GM12872 (cell line): ENCODE results near the gene TNNI2.

Experiments used
- TF ChIP-seq, protein P1 (sequence below): IDR thresholded peaks from 3 replicates; pipeline ENCODE4 v1.5.1; 2011; ENCODE audit warnings: low read depth, mild to moderate bottlenecking, low read length, moderate library complexity; ENCODE audit not compliant: insufficient read depth

TNNI2 gene

DNA sequence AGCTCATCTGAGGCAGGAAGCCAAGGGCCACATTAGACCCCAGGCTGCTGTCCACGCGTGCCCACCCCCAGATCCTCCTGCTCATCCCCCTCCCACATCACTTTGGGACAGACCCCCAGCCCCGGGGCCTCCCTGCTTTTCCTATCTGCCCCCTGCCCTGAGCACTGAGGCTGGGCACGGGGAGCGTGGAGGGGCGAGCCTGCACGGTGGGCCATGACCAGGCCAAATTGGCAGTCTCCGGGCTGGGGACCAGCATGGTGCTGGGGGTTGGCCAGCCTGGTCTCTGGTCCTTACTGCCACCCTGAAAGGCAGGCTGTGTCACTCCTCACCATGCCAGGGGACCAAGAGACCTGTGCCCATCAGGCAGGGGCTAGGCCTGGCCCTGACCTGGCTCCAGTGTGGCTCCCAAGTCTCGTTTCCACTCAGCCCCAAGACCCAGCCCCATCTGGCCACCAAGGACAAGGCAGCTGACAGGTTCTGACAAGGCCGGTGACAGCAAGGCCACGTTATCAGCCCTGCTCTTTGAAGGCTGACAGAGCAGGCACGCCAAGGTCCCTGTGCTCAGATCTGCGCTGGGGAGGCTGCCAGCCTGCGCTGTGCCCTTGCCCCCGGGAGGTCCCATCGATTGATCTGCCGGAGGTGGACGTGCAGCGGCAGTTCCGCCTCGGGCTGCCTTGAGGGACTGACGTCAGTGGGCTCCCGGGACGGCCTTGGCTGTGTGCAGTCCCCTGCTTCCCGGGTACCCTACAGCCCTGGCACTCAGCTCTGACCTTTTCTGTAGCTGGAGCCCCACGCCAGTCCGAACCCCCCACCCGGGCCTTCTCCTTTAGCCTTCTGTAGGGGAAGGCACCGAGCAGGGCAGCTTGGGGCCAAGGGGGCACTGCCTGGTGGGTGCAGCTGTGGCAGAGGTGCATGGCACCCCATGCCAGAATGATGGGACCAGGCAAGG, 3.6 kb downstream of the TNNI2 start:
- TF ChIP-seq, protein P1, sequence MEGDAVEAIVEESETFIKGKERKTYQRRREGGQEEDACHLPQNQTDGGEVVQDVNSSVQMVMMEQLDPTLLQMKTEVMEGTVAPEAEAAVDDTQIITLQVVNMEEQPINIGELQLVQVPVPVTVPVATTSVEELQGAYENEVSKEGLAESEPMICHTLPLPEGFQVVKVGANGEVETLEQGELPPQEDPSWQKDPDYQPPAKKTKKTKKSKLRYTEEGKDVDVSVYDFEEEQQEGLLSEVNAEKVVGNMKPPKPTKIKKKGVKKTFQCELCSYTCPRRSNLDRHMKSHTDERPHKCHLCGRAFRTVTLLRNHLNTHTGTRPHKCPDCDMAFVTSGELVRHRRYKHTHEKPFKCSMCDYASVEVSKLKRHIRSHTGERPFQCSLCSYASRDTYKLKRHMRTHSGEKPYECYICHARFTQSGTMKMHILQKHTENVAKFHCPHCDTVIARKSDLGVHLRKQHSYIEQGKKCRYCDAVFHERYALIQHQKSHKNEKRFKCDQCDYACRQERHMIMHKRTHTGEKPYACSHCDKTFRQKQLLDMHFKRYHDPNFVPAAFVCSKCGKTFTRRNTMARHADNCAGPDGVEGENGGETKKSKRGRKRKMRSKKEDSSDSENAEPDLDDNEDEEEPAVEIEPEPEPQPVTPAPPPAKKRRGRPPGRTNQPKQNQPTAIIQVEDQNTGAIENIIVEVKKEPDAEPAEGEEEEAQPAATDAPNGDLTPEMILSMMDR = no peak

DNA sequence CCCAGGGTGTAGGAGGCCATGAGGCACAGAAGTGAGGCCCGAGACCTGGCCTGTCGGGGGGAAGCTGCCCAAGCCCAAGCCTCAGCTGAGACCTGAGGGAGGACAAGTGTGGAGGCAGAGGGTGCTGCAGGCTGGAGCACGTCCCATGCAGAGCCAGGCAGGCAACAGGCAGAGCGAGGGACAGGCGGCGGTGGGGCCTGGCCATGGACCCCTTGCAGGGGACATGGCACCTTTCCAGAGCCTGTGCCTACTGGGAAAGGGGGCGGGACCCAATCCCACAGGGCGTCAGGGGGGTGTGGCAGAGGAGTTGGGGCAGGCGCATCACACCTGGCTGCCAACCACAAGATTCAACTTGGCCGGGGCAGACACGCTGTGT, 4.3 kb downstream of the TNNI2 start:
- TF ChIP-seq, protein P1 = no peak

DNA sequence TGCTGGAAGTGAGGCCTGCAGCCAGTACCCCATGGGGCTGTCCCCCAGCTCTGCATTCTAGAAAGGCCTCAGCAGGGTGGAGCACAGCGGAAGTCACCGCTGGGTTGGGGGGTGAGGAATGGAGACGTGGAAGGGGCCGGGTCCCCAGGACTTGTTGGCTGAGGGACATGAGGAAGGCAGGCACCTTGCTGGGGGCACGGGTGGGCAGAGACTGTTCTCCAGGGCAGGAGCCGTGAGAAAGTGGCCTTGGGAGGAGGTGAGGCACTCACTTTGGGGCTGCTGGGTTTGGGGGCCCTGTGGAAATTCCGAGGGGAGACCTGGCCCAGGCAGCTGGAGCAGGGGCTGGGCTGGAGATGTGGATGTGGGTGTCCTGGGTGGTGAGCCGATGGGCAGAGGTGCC, 5.0 kb downstream of the TNNI2 start:
- TF ChIP-seq, protein P1 = no peak

GRCh38 chr11:1844221-1845094, 5.7 kb downstream of the TNNI2 start:
- TF ChIP-seq, protein P1 = no peak

DNA sequence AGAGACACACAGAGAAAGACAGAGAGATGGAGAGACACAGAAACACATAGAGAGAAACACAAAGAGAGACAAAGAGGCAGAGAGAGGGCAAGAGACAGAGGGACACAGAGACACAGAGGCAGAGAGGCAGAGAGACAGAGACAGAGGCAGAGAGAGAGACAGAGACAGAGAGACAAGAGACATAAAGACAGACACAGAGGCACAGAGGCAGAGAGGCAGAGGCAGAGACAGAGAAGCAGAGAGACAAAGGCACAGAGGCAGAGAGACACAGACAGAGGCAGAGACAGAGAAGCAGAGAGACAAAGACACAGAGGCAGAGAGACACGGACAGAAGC, 6.3 kb downstream of the TNNI2 start:
- TF ChIP-seq, protein P1 = no peak

- TF ChIP-seq, protein P1 = no peak
These were observed 7.0 kb downstream of the TNNI2 start for GRCh38 chr11:1845561-1846452.
